Esophagus squamous epithelium (tissue), 5 donors: ENCODE data around the gene RNLS. TPM values are rescaled to one million over a fixed set of nuclear protein-coding genes. Genes with fewer than 3 reads are reported as not detected.

Experiments used
- DNase-seq: peaks from one replicate; lab custom pipeline; 2025; lab: John Stamatoyannopoulos, UW
- H3K27ac ChIP-seq, 4 donors: fragments of 200-600 bp; sonication (generic); one replicate each; pipeline ENCODE4 v1.5.1; 2016 to 2019; ENCODE audit warnings: mild to moderate bottlenecking in 1 of 4
- H3K27me3 ChIP-seq, 4 donors: fragments of 200-600 bp; sonication (generic); 1 replicate in 3 of 4; 2 replicates in 1 of 4; pipeline versions ENCODE4 v1.5.1 to v1.6.0; 2017 to 2021; ENCODE audit warnings: antibody characterized with exemption in 1 of 4
- H3K36me3 ChIP-seq, 3 donors: fragments of 200-600 bp; sonication (generic); one replicate each; pipeline ENCODE4 v1.5.1; 2016 to 2019
- H3K4me1 ChIP-seq, 3 donors: fragments of 200-600 bp; sonication (generic); one replicate each; pipeline ENCODE4 v1.5.1; 2017 to 2019
- H3K4me3 ChIP-seq, 4 donors: fragments of 200-600 bp; sonication (generic); 1 replicate in 3 of 4; 2 replicates in 1 of 4; pipeline ENCODE4 v1.5.1; 2016 to 2019; ENCODE audit warnings: mild to moderate bottlenecking in 2 of 4, moderate library complexity in 1 of 4
- H3K9me3 ChIP-seq, 3 donors: fragments of 200-600 bp; sonication (generic); one replicate each; pipeline ENCODE4 v1.5.1; 2016 to 2019
- POLR2A ChIP-seq, 4 donors: fragments of 450-650 bp; IDR thresholded peaks; one replicate each; pipeline ENCODE4 v1.6.1; 2017; ENCODE audit warnings: antibody characterized with exemption in 4 of 4, mild to moderate bottlenecking in 4 of 4, moderate library complexity in 3 of 4
- WGBS, 2 donors: methylation state at CpG; one replicate each; pipeline ENCODE4 v1.1.5; 2018; 5-methylcytosine and 5-hydroxymethylcytosine counted together
- intact Hi-C: fragments of 100-400 bp; cut with DNase I; formaldehyde crosslinking; loops from one replicate; pipeline ENCODE4 v1.15.0; 2022
- total RNA-seq, 4 donors: library from RNA; depleted of rRNA; stranded (reverse); fragments of >200 nt; gene quantifications; one replicate each; pipeline ENCODE4 v1.1.0, GENCODE V29; 2016
- TF ChIP-seq, protein P1 (sequence below), 6 experiments: fragments of 450-650 bp in 4 of 6; fragments of 200-600 bp in 2 of 6; sonication (generic) in 2 of 6; IDR thresholded peaks; one replicate each; pipeline ENCODE4 v1.5.1; 2016 to 2019; ENCODE audit warnings: antibody characterized with exemption in 6 of 6, mild to moderate bottlenecking in 4 of 6, moderate library complexity in 4 of 6
- donor health status: DM: yes; HTN: yes; CAD: no.

The RNLS gene
- total RNA-seq, 4 donors from 2014 or later, result 7.9 to 13.5 (median 10.5) TPM

GRCh38 chr10:88482220-88482619 is 100.9 kb downstream of the RNLS start:
- 77 to 83% methylated on average over 2 of the region's 2 CpGs for whole genome bisulfite sequencing, 2 donors
- H3K36me3 ChIP-seq, result no peaks in the 10 kb centered on the region
- H3K27me3 ChIP-seq, result no peaks in the 10 kb centered on the region
- TF ChIP-seq, protein P1, sequence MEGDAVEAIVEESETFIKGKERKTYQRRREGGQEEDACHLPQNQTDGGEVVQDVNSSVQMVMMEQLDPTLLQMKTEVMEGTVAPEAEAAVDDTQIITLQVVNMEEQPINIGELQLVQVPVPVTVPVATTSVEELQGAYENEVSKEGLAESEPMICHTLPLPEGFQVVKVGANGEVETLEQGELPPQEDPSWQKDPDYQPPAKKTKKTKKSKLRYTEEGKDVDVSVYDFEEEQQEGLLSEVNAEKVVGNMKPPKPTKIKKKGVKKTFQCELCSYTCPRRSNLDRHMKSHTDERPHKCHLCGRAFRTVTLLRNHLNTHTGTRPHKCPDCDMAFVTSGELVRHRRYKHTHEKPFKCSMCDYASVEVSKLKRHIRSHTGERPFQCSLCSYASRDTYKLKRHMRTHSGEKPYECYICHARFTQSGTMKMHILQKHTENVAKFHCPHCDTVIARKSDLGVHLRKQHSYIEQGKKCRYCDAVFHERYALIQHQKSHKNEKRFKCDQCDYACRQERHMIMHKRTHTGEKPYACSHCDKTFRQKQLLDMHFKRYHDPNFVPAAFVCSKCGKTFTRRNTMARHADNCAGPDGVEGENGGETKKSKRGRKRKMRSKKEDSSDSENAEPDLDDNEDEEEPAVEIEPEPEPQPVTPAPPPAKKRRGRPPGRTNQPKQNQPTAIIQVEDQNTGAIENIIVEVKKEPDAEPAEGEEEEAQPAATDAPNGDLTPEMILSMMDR (IDR thresholded peaks at IDR 0.05), result no peak
- no peak for TF ChIP-seq POLR2A (IDR thresholded peaks at IDR 0.05)
- peaks cover 0 to 10% (median 0%) of the 10 kb centered on the region in 3 donors for H3K4me1 ChIP-seq
- no peaks in the 10 kb centered on the region for H3K9me3 ChIP-seq
- DNase-seq, result no peak
- intact Hi-C loops, result no loop called here
- H3K27ac ChIP-seq, result no peak overlapping the region
- no peak overlapping the region for H3K4me3 ChIP-seq

GRCh38 chr10:88478256-88478655 is 104.9 kb downstream of the RNLS start:
- Histone ChIP-seq H3K27me3 (no peaks in the 10 kb centered on the region), H3K4me3 (no peak overlapping the region), H3K27ac (no peak overlapping the region), H3K4me1 (peaks cover 0 to 35% (median 4%) of the 10 kb centered on the region in 3 donors), H3K36me3 (no peaks in the 10 kb centered on the region), H3K9me3 (no peaks in the 10 kb centered on the region)
- intact Hi-C loops, result no loop called here
- TF ChIP-seq POLR2A (IDR thresholded peaks at IDR 0.05), result no peak
- TF ChIP-seq, protein P1 (IDR thresholded peaks at IDR 0.05), result no peak
- no peak for DNase-seq
- WGBS, 2 donors, result 78 to 84% methylated on average over 2 of the region's 2 CpGs

DNA sequence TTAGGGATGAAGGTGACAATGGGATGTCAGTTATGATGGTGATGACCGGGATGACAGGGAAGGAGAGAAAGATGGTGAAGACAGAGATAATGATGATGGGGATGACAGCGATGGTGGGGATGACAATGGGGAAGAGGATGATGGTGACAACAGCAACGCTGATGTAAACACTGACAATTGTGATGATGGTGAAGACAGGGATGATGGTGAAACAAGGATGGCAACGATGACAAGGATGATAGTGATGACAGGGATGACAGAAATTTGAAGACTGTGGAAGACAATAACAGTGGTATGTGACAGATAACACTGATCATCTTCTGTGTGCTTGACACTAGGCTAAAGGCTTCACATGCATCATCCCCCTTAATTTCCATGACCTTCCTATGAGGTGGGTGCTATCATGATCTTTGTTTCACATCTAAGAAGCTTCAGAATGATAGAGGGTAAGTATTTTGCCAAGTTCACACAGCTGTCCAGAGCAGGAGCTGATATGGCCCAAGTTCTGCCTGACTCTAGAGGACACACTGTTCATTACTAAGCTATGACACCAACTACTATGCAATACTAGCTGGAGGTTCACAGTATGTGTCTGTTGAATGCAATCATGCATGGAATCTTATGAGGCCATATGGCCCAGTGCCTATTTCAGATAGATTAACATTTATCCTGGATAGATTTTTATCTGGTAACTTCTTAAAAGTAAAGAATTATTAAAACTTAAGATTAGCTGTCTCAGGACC is 105.6 kb downstream of the RNLS start:
- H3K9me3 ChIP-seq, result no peaks in the 10 kb centered on the region
- TF ChIP-seq, protein P1 (IDR thresholded peaks at IDR 0.05), result no peak
- TF ChIP-seq POLR2A (IDR thresholded peaks at IDR 0.05), result no peak
- H3K36me3 ChIP-seq, result no peaks in the 10 kb centered on the region
- peaks cover 0 to 38% (median 4%) of the 10 kb centered on the region in 3 donors for H3K4me1 ChIP-seq
- no peaks in the 10 kb centered on the region for H3K27me3 ChIP-seq
- H3K4me3 ChIP-seq, result no peak overlapping the region
- intact Hi-C loops, result no loop called here
- H3K27ac ChIP-seq, result no peak overlapping the region
- DNase-seq, result no peak
- WGBS, 2 donors, result 93% methylated on average over 4 of the region's 4 CpGs

- intact Hi-C loops, result no loop called here
- H3K9me3 ChIP-seq, result no peaks in the 10 kb centered on the region
- peaks cover 0 to 38% (median 4%) of the 10 kb centered on the region in 3 donors for H3K4me1 ChIP-seq
- no peak overlapping the region for H3K4me3 ChIP-seq
- no peak overlapping the region for H3K27ac ChIP-seq
- 44 to 54% methylated on average over 7 of the region's 7 CpGs for WGBS, 2 donors
- TF ChIP-seq POLR2A (IDR thresholded peaks at IDR 0.05), result no peak
- TF ChIP-seq, protein P1 (IDR thresholded peaks at IDR 0.05), result no peak
- no peaks in the 10 kb centered on the region for H3K27me3 ChIP-seq
- no peak for DNase-seq
- no peaks in the 10 kb centered on the region for H3K36me3 ChIP-seq
These were observed 108.0 kb downstream of the RNLS start for GRCh38 chr10:88474884-88475844.
